GM19438 (cell line): ENCODE measurements around the gene ARSD.
"Not testable (repeated sequence)": the region's sequence is repeated elsewhere in the genome, so short reads cannot be mapped to it uniquely, and the experiment has no call there.

Source experiments
- ATAC-seq: cut with Tn5 transposase; IDR thresholded peaks from one replicate; pipeline ENCODE4 v1.9.1; 2021; ENCODE audit warnings: low read depth; ENCODE audit not compliant: unreplicated experiment

ARSD gene

GRCh38 chrX:2894885-2895292, 34.2 kb downstream of the ARSD start:
- no peak for ATAC-seq

- no peak for ATAC-seq
Measured at GRCh38 chrX:2892816-2893215, 36.3 kb downstream of the ARSD start.

GRCh38 chrX:2890536-2891460, 38.3 kb downstream of the ARSD start:
- not testable (repeated sequence) for ATAC-seq

- not testable (repeated sequence) for ATAC-seq
Measured at GRCh38 chrX:2889706-2890490, 39.2 kb downstream of the ARSD start.

- ATAC-seq, result no peak
Measured at GRCh38 chrX:2889045-2889605, 40.0 kb downstream of the ARSD start.

- ATAC-seq, result no peak
Measured at GRCh38 chrX:2888309-2888708, 40.8 kb downstream of the ARSD start.

- no peak for ATAC-seq
Measured at GRCh38 chrX:2883770-2884169, 45.4 kb downstream of the ARSD start.

GRCh38 chrX:2879670-2880069, 49.5 kb downstream of the ARSD start:
- ATAC-seq, result no peak

- ATAC-seq, result no peak
Measured at GRCh38 chrX:2878563-2878962, 50.6 kb downstream of the ARSD start.

- ATAC-seq, result no peak
Measured at GRCh38 chrX:2875798-2876399, 53.2 kb downstream of the ARSD start.

GRCh38 chrX:2875136-2875481, 54.0 kb downstream of the ARSD start:
- no peak for ATAC-seq

- no peak for ATAC-seq
Measured at GRCh38 chrX:2874222-2875135, 54.7 kb downstream of the ARSD start.

- no peak for ATAC-seq
Measured at GRCh38 chrX:2872671-2873277, 56.4 kb downstream of the ARSD start.

GRCh38 chrX:2871831-2872230, 57.3 kb downstream of the ARSD start:
- ATAC-seq, result no peak

- ATAC-seq, result no peak
Measured at GRCh38 chrX:2870650-2871049, 58.5 kb downstream of the ARSD start.

GRCh38 chrX:2867206-2867605, 61.9 kb downstream of the ARSD start:
- no peak for ATAC-seq

GRCh38 chrX:2863646-2864045, 65.5 kb downstream of the ARSD start:
- ATAC-seq, result no peak

- no peak for ATAC-seq
Measured at GRCh38 chrX:2862404-2862803, 66.7 kb downstream of the ARSD start.

- no peak for ATAC-seq
Measured at GRCh38 chrX:2859197-2859797, 69.8 kb downstream of the ARSD start.
